Small intestine (tissue), 16 donors: ENCODE data around the gene ZFAND2A. TPM values are rescaled to one million over a fixed set of nuclear protein-coding genes. Genes with fewer than 3 reads are reported as not detected.
A peak's percentile ranks its signal among the peaks of the same experiment; 100 is the strongest.
"Not testable (repeated sequence)": the region's sequence is repeated elsewhere in the genome, so short reads cannot be mapped to it uniquely, and the experiment has no call there.

Source experiments
- DNase-seq, 2 donors: peaks; one replicate each; pipeline versions ENCODE4 v3.0.0 to v3.0.0-alpha.2; 2013
- FAIRE-seq: peaks from 2 replicates; lab custom pipeline; 2012; peaks lifted over from hg19 to GRCh38; lab: Jason Lieb, UNC
- H3K27ac ChIP-seq, 3 donors: one replicate each; pipeline ENCODE4 v1.5.1; 2013; ENCODE audit warnings: low read length in 2 of 3, mild to moderate bottlenecking in 2 of 3, control low read depth in 1 of 3, inconsistent platforms in 1 of 3, low read depth in 1 of 3, moderate library complexity in 1 of 3
- H3K27me3 ChIP-seq, 3 donors: one replicate each; pipeline ENCODE4 v1.6.1; 2013; ENCODE audit warnings: low read length in 3 of 3, inconsistent platforms in 1 of 3; ENCODE audit not compliant: control insufficient read depth in 3 of 3, insufficient read depth in 3 of 3
- H3K36me3 ChIP-seq, 3 donors: one replicate each; pipeline ENCODE4 v1.6.1; 2013; ENCODE audit warnings: low read length in 3 of 3, inconsistent platforms in 1 of 3, low read depth in 1 of 3, mild to moderate bottlenecking in 1 of 3, moderate library complexity in 1 of 3; ENCODE audit not compliant: control insufficient read depth in 3 of 3, insufficient read depth in 2 of 3
- H3K4me1 ChIP-seq, 3 donors: one replicate each; pipeline ENCODE4 v1.6.1; 2013; ENCODE audit warnings: low read length in 2 of 3, inconsistent platforms in 1 of 3, low read depth in 1 of 3, mild to moderate bottlenecking in 1 of 3, moderate library complexity in 1 of 3; ENCODE audit not compliant: control insufficient read depth in 3 of 3, insufficient read depth in 2 of 3
- H3K4me3 ChIP-seq, 3 donors: one replicate each; pipeline ENCODE4 v1.5.1; 2013; ENCODE audit warnings: low read length in 3 of 3, control low read depth in 1 of 3, inconsistent platforms in 1 of 3, low read depth in 1 of 3, mild to moderate bottlenecking in 1 of 3, moderate library complexity in 1 of 3
- H3K9me3 ChIP-seq, 2 donors: one replicate each; pipeline ENCODE4 v1.6.1; 2013; ENCODE audit warnings: low read depth in 1 of 2, low read length in 1 of 2; ENCODE audit not compliant: control insufficient read depth in 2 of 2, insufficient read depth in 1 of 2
- WGBS, 3 donors: extraction: QIAGEN DNeasy Blood & Tissue Kit; methylation state at CpG; one replicate each; pipeline ENCODE4 v1.1.7; 2013; 5-methylcytosine and 5-hydroxymethylcytosine counted together
- long read RNA-seq, 10 donors: transcript quantifications; one replicate each; lab custom pipeline, GENCODE V29; 2026
- polyA plus RNA-seq, 4 donors: library from polyadenylated mRNA; stranded (reverse) in 3 of 4; unstranded in 1 of 4; fragments of 200-250 nt in 3 of 4; fragments of 120-200 nt in 1 of 4; gene quantifications; one replicate each; pipeline versions ENCODE4 v1.2.1 to v1.2.3, GENCODE V29; 2013
- donor health status: healthy with polysubstance abuse.
- donor health status: control.
- donor health status: control.
- donor health status: Bipolar disorder and iron deficiency.
- donor health status: healthy.

Gene ZFAND2A
- 10 to 100 TPM; 18.7 to 84.5 (median 50.5) TPM for polyA plus RNA-seq
- long read RNA-seq, donor 1, transcript ZFAND2A-201 (5 exons, 860 nt) = major isoform, 7 of 11 reads
- long read RNA-seq, donor 1, partial matches to known transcripts = 0 of 11 reads
- long read RNA-seq, donor 1, other reads (novel, unspliced or antisense) = 0 of 11 reads
- long read RNA-seq, donor 2, partial matches to known transcripts = 0 of 4 reads
- long read RNA-seq, donor 2, other reads (novel, unspliced or antisense) = 0 of 4 reads
- long read RNA-seq, donor 3, partial matches to known transcripts = 0 of 5 reads
- long read RNA-seq, donor 3, other reads (novel, unspliced or antisense) = 0 of 5 reads
- long read RNA-seq, donor 4 = 0 reads
- long read RNA-seq, donor 5, partial matches to known transcripts = 0 of 2 reads
- long read RNA-seq, donor 5, other reads (novel, unspliced or antisense) = 0 of 2 reads
- long read RNA-seq, donor 6, partial matches to known transcripts = 0 of 5 reads
- long read RNA-seq, donor 6, other reads (novel, unspliced or antisense) = 0 of 5 reads
- long read RNA-seq, donor 7, transcript ZFAND2A-201 (5 exons, 860 nt) = major isoform, 7 of 7 reads
- long read RNA-seq, donor 7, partial matches to known transcripts = 0 of 7 reads
- long read RNA-seq, donor 7, other reads (novel, unspliced or antisense) = 0 of 7 reads
- long read RNA-seq, donor 8 = 0 reads
- long read RNA-seq, donor 9, partial matches to known transcripts = 0 of 2 reads
- long read RNA-seq, donor 9, other reads (novel, unspliced or antisense) = 0 of 2 reads
- long read RNA-seq, donor 10, transcript ZFAND2A-201 (5 exons, 860 nt) = major isoform, 12 of 13 reads
- long read RNA-seq, donor 10, partial matches to known transcripts = 0 of 13 reads
- long read RNA-seq, donor 10, other reads (novel, unspliced or antisense) = 0 of 13 reads

- peak within 1 kb of the TSS; percentile 78 to 93 (median 83) for H3K27ac ChIP-seq
- H3K4me1 ChIP-seq = peaks cover 7 to 20% (median 10%) of the 10 kb centered on the region in 3 donors
- DNase-seq (peak; percentile 97 to 98), FAIRE-seq (no peak)
- H3K9me3 ChIP-seq = no peaks in the 10 kb centered on the region
- H3K4me3 ChIP-seq = peak within 1 kb of the TSS; percentile 90 to 97 (median 92)
- H3K36me3 ChIP-seq = peaks cover 2 to 30% (median 4%) of the 10 kb centered on the region in 3 donors
- 0 to 1% (median 0%) methylated on average over 57 to 83 of the region's 83 CpGs for WGBS, 3 donors
- H3K27me3 ChIP-seq = no peaks in the 10 kb centered on the region
These were observed at the start of gene ZFAND2A for GRCh38 chr7:1159891-1160669. Gene ZFAND2A, minus strand, starts transcription at chr7:1160196. Its CDS starts 1,984 bp downstream, at chr7:1158212.

- Histone ChIP-seq H3K27ac (no peak overlapping the region), H3K9me3 (no peaks in the 10 kb centered on the region), H3K36me3 (no peaks in the 10 kb centered on the region), H3K4me3 (no peak overlapping the region), H3K4me1 (no peaks in the 10 kb centered on the region), H3K27me3 (peaks cover 0 to 33% (median 22%) of the 10 kb centered on the region in 3 donors)
- 74 to 81% (median 79%) methylated on average over 14 of the region's 14 CpGs for WGBS, 3 donors
- FAIRE-seq (no peak), DNase-seq (no peak)
These were observed 49.1 kb upstream of the ZFAND2A start for GRCh38 chr7:1209097-1209496.

GRCh38 chr7:1205742-1206141, 45.7 kb upstream of the ZFAND2A start:
- FAIRE-seq, H3K27ac ChIP-seq, DNase-seq, H3K36me3 ChIP-seq, H3K4me3 ChIP-seq, H3K4me1 ChIP-seq, H3K9me3 ChIP-seq: not testable (repeated sequence)
- WGBS, 3 donors = 67 to 83% (median 74%) methylated on average over 7 of the region's 7 CpGs
- peaks cover 0 to 17% (median 13%) of the 10 kb centered on the region in 3 donors for H3K27me3 ChIP-seq

- FAIRE-seq (no peak), DNase-seq (no peak)
- Histone ChIP-seq H3K9me3 (no peaks in the 10 kb centered on the region), H3K27me3 (peaks cover 0 to 15% (median 9%) of the 10 kb centered on the region in 3 donors), H3K27ac (no peak overlapping the region), H3K36me3 (no peaks in the 10 kb centered on the region), H3K4me3 (no peak overlapping the region), H3K4me1 (no peaks in the 10 kb centered on the region)
- WGBS, 3 donors = 62 to 64% (median 63%) methylated on average over 19 of the region's 19 CpGs
These were observed 44.6 kb upstream of the ZFAND2A start for GRCh38 chr7:1204460-1205140.

- DNase-seq, FAIRE-seq, H3K4me1 ChIP-seq, H3K27me3 ChIP-seq, H3K9me3 ChIP-seq, H3K36me3 ChIP-seq, H3K27ac ChIP-seq, H3K4me3 ChIP-seq: not testable (repeated sequence)
- 77 to 93% (median 87%) methylated on average over 6 of the region's 6 CpGs for WGBS, 3 donors
These were observed 42.9 kb upstream of the ZFAND2A start for GRCh38 chr7:1202914-1203313.

GRCh38 chr7:1201916-1202315, 41.9 kb upstream of the ZFAND2A start:
- DNase-seq = no peak
- Histone ChIP-seq H3K27me3 (peaks cover 0 to 10% (median 0%) of the 10 kb centered on the region in 3 donors), H3K9me3 (no peaks in the 10 kb centered on the region), H3K4me3 (no peak overlapping the region), H3K36me3 (no peaks in the 10 kb centered on the region), H3K27ac (no peak overlapping the region), H3K4me1 (no peaks in the 10 kb centered on the region)
- FAIRE-seq = no peak
- 74 to 79% (median 79%) methylated on average over 15 of the region's 15 CpGs for WGBS, 3 donors

- peaks cover 0 to 6% (median 0%) of the 10 kb centered on the region in 3 donors for H3K27me3 ChIP-seq
- H3K27ac ChIP-seq = no peak overlapping the region
- 58 to 67% (median 63%) methylated on average over 19 of the region's 19 CpGs for WGBS, 3 donors
- H3K9me3 ChIP-seq = no peaks in the 10 kb centered on the region
- H3K4me1 ChIP-seq = no peaks in the 10 kb centered on the region
- DNase-seq (no peak), FAIRE-seq (no peak)
- H3K36me3 ChIP-seq = no peaks in the 10 kb centered on the region
- H3K4me3 ChIP-seq = no peak overlapping the region
These were observed 40.0 kb upstream of the ZFAND2A start for GRCh38 chr7:1200045-1200444.
